Upper lobe of left lung (tissue), 6 donors: ENCODE data around the gene HAPLN2. TPM values are rescaled to one million over a fixed set of nuclear protein-coding genes. Genes with fewer than 3 reads are reported as not detected.

Source experiments
- ATAC-seq, 2 donors: fragments of 200-7000 bp; cut with Tn5 transposase; one replicate each; pipeline ENCODE4 v1.9.1; 2022; ENCODE audit warnings: mild to moderate bottlenecking in 2 of 2, moderate library complexity in 2 of 2; ENCODE audit not compliant: low FRiP score in 2 of 2
- DNase-seq, 2 donors: peaks; one replicate each; pipeline ENCODE4 v3.0.0-alpha.2; 2019 to 2020
- H3K27ac ChIP-seq, 4 donors: fragments of 200-600 bp; sonication (generic); one replicate each; pipeline ENCODE4 v1.5.1; 2016 to 2019
- H3K27me3 ChIP-seq, 4 donors: fragments of 200-600 bp; sonication (generic); one replicate each; pipeline ENCODE4 v1.5.1; 2017 to 2019
- H3K36me3 ChIP-seq, 4 donors: fragments of 200-600 bp; sonication (generic); one replicate each; pipeline ENCODE4 v1.5.1; 2016 to 2019
- H3K4me1 ChIP-seq, 4 donors: fragments of 200-600 bp; sonication (generic); one replicate each; pipeline ENCODE4 v1.5.1; 2018 to 2019
- H3K4me3 ChIP-seq, 4 donors: fragments of 200-600 bp; sonication (generic); one replicate each; pipeline ENCODE4 v1.5.1; 2017 to 2019; ENCODE audit warnings: mild to moderate bottlenecking in 2 of 4, moderate library complexity in 1 of 4
- H3K9me3 ChIP-seq, 4 donors: fragments of 200-600 bp; sonication (generic); one replicate each; pipeline ENCODE4 v1.5.1; 2018 to 2019
- CTCF ChIP-seq, 6 experiments: fragments of 450-650 bp in 4 of 6; fragments of 200-600 bp in 2 of 6; sonication (generic) in 2 of 6; IDR thresholded peaks; one replicate each; pipeline ENCODE4 v1.5.1; 2016 to 2019; ENCODE audit warnings: antibody characterized with exemption in 6 of 6
- EP300 ChIP-seq, 4 donors: sonication (generic); formaldehyde crosslinking; IDR thresholded peaks; one replicate each; pipeline ENCODE4 v1.5.1; 2017; ENCODE audit warnings: antibody characterized with exemption in 4 of 4, control low read depth in 2 of 4
- POLR2A ChIP-seq, 4 donors: fragments of 450-650 bp; IDR thresholded peaks; one replicate each; pipeline ENCODE4 v1.5.1; 2016 to 2017; ENCODE audit warnings: antibody characterized with exemption in 4 of 4, mild to moderate bottlenecking in 2 of 4
- POLR2AphosphoS5 ChIP-seq, 2 donors: sonication (generic); formaldehyde crosslinking; IDR thresholded peaks; one replicate each; pipeline ENCODE4 v1.5.1; 2017; ENCODE audit warnings: antibody characterized with exemption in 2 of 2
- WGBS, 2 donors: methylation state at CpG; one replicate each; pipeline ENCODE4 v1.1.5; 2017 to 2018; 5-methylcytosine and 5-hydroxymethylcytosine counted together
- total RNA-seq, 6 donors: library from RNA; depleted of rRNA in 4 of 6; stranded (reverse); fragments of >200 nt in 4 of 6; gene quantifications; one replicate each; pipeline versions ENCODE4 v1.1.0 to v1.2.1, GENCODE V29; 2016 to 2021
- donor health status: DM: no; HTN: no; CAD: no; lungs with moderate emphysema.
- donor health status: DM: no; HTN: yes; CAD: no; lungs with severe emphysema.

Gene HAPLN2
- total RNA-seq, 6 donors from 2014 or later = 0.14 to 5.0 (median 0.37) TPM; not detected in 3

- ATAC-seq = no peak
- Histone ChIP-seq H3K36me3 (no peaks in the 10 kb centered on the region), H3K27me3 (peaks cover 0 to 16% (median 2%) of the 10 kb centered on the region in 4 donors), H3K4me3 (no peak overlapping the region), H3K27ac (no peak overlapping the region), H3K4me1 (peaks cover 26 to 34% (median 29%) of the 10 kb centered on the region in 4 donors), H3K9me3 (no peaks in the 10 kb centered on the region)
- WGBS, 2 donors = 54 to 55% methylated on average over 2 of the region's 2 CpGs
- no peak for DNase-seq
- TF ChIP-seq CTCF (IDR thresholded peaks at IDR 0.05) = no peak
- no peak for TF ChIP-seq POLR2A (IDR thresholded peaks at IDR 0.05)
- no peak for TF ChIP-seq POLR2AphosphoS5 (IDR thresholded peaks at IDR 0.05)
- no peak for TF ChIP-seq EP300 (IDR thresholded peaks at IDR 0.05)
These were observed 36.1 kb downstream of the HAPLN2 start for GRCh38 chr1:156655151-156655903.

GRCh38 chr1:156655904-156656516 lies 36.8 kb downstream of the HAPLN2 start:
- Histone ChIP-seq H3K27ac (no peak overlapping the region), H3K9me3 (no peaks in the 10 kb centered on the region), H3K27me3 (peaks cover 0 to 16% (median 2%) of the 10 kb centered on the region in 4 donors), H3K4me1 (peaks cover 32 to 41% (median 36%) of the 10 kb centered on the region in 4 donors), H3K4me3 (no peak overlapping the region), H3K36me3 (no peaks in the 10 kb centered on the region)
- TF ChIP-seq POLR2AphosphoS5 (IDR thresholded peaks at IDR 0.05) (no peak), EP300 (IDR thresholded peaks at IDR 0.05) (no peak), CTCF (IDR thresholded peaks at IDR 0.05) (no peak), POLR2A (IDR thresholded peaks at IDR 0.05) (no peak)
- no peak for DNase-seq
- no peak for ATAC-seq
- 64 to 72% methylated on average over 6 to 9 of the region's 9 CpGs for WGBS, 2 donors

GRCh38 chr1:156656806-156657740 lies 37.9 kb downstream of the HAPLN2 start:
- Histone ChIP-seq H3K4me3 (peak overlapping the region in 3 of 4 donors; percentile 8 to 42 (median 30)), H3K27me3 (peaks cover 0 to 16% (median 2%) of the 10 kb centered on the region in 4 donors), H3K9me3 (no peaks in the 10 kb centered on the region), H3K36me3 (no peaks in the 10 kb centered on the region), H3K27ac (no peak overlapping the region), H3K4me1 (peaks cover 43 to 52% (median 46%) of the 10 kb centered on the region in 4 donors)
- TF ChIP-seq POLR2A (IDR thresholded peaks at IDR 0.05) = no peak
- TF ChIP-seq CTCF (IDR thresholded peaks at IDR 0.05) = peak; percentile 88 to 96 (median 93)
- WGBS, 2 donors = 2 to 3% methylated on average over 43 to 53 of the region's 54 CpGs
- DNase-seq = peak; percentile 72 to 97
- peak; percentile 62 to 78 for ATAC-seq

- H3K9me3 ChIP-seq = no peaks in the 10 kb centered on the region
- 11 to 13% methylated on average over 14 to 15 of the region's 15 CpGs for WGBS, 2 donors
- peaks cover 50 to 59% (median 54%) of the 10 kb centered on the region in 4 donors for H3K4me1 ChIP-seq
- peak overlapping the region in 1 of 4 donors; percentile 42 for H3K4me3 ChIP-seq
- TF ChIP-seq POLR2A (IDR thresholded peaks at IDR 0.05) (no peak), CTCF (IDR thresholded peaks at IDR 0.05) (no peak), EP300 (IDR thresholded peaks at IDR 0.05) (no peak), POLR2AphosphoS5 (IDR thresholded peaks at IDR 0.05) (no peak)
- no peak for DNase-seq
- ATAC-seq = no peak
- H3K27ac ChIP-seq = no peak overlapping the region
- H3K27me3 ChIP-seq = peaks cover 0 to 16% (median 2%) of the 10 kb centered on the region in 4 donors
- H3K36me3 ChIP-seq = no peaks in the 10 kb centered on the region
These were observed 38.6 kb downstream of the HAPLN2 start for GRCh38 chr1:156657741-156658319.
